Head of caudate nucleus (tissue), 42 donors: ENCODE data around the gene MRPL4.

Experiments used
- DNase-seq, 42 donors: peaks; one replicate each; pipeline versions ENCODE4 v3.0.0 to v3.0.0-alpha.2; 2020 to 2021; ENCODE audit warnings: mixed read lengths in 7 of 42
- intact Hi-C: fragments of 100-400 bp; cut with DNase I; formaldehyde crosslinking; loops from one replicate; pipeline ENCODE4 v1.15.0; 2022

The MRPL4 gene

GRCh38 chr19:10251792-10252694, at the start of gene MRPL4:
MRPL4 (plus strand) TSS chr19:10252214; CDS start chr19:10252254, 40 bp downstream.
- DNase-seq = peak; percentile 89 to 99 (median 97)
- intact Hi-C loops = loop anchor here (5.0 to 10.0 kb wide), 3 partner anchors 60 to 317 kb away; partner anchors contain the start of genes DNMT1, EIF3G, OLFM2 and P2RY11

GRCh38 chr19:10203686-10204085, 48.3 kb upstream of the MRPL4 start:
- intact Hi-C loops = no loop called here
- no peak for DNase-seq

GRCh38 chr19:10205636-10206035, 46.4 kb upstream of the MRPL4 start:
- intact Hi-C loops = no loop called here
- DNase-seq = no peak

- no peak for DNase-seq
- intact Hi-C loops = no loop called here
These were observed 45.7 kb upstream of the MRPL4 start for GRCh38 chr19:10206226-10206885.

GRCh38 chr19:10207026-10207425, 45.0 kb upstream of the MRPL4 start:
- intact Hi-C loops = no loop called here
- no peak for DNase-seq

- intact Hi-C loops = no loop called here
- DNase-seq = no peak
These were observed 42.7 kb upstream of the MRPL4 start for GRCh38 chr19:10209315-10209714.

- intact Hi-C loops = no loop called here
- no peak for DNase-seq
These were observed 41.0 kb upstream of the MRPL4 start for GRCh38 chr19:10211061-10211460.

- DNase-seq = no peak
- intact Hi-C loops = no loop called here
These were observed 40.3 kb upstream of the MRPL4 start for GRCh38 chr19:10211691-10212090.

- DNase-seq = no peak
- intact Hi-C loops = no loop called here
These were observed 37.2 kb upstream of the MRPL4 start for GRCh38 chr19:10214784-10215183.

GRCh38 chr19:10217085-10217484, 34.9 kb upstream of the MRPL4 start:
- no peak for DNase-seq
- intact Hi-C loops = no loop called here

- intact Hi-C loops = no loop called here
- DNase-seq = no peak
These were observed 32.3 kb upstream of the MRPL4 start for GRCh38 chr19:10219678-10220077.

GRCh38 chr19:10220695-10221094, 31.3 kb upstream of the MRPL4 start:
- no peak for DNase-seq
- intact Hi-C loops = no loop called here

- peak in 6 of 42 donors; percentile 8 to 45 (median 25) for DNase-seq
- intact Hi-C loops = no loop called here
These were observed 29.7 kb upstream of the MRPL4 start for GRCh38 chr19:10222201-10222890.

- intact Hi-C loops = no loop called here
- no peak for DNase-seq
These were observed 28.4 kb upstream of the MRPL4 start for GRCh38 chr19:10223488-10224213.

- no peak for DNase-seq
- intact Hi-C loops = no loop called here
These were observed 27.7 kb upstream of the MRPL4 start for GRCh38 chr19:10224337-10224736.

- intact Hi-C loops = no loop called here
- DNase-seq = peak in 1 of 42 donors; percentile 19
These were observed 26.0 kb upstream of the MRPL4 start for GRCh38 chr19:10226021-10226375.

GRCh38 chr19:10226376-10227025, 25.5 kb upstream of the MRPL4 start:
- intact Hi-C loops = no loop called here
- peak in 35 of 42 donors; percentile 17 to 82 (median 39) for DNase-seq
